K562 (cell line): ENCODE data around the gene POU3F3. TPM values are rescaled to one million over a fixed set of nuclear protein-coding genes. Genes with fewer than 3 reads are reported as not detected.

Source experiments
- ATAC-seq: fragments of 200-7000 bp; cut with Tn5 transposase; 3 replicates; pipeline ENCODE4 v1.9.1; 2020; ENCODE audit warnings: moderate library complexity
- BruUV-seq: library from RNA; stranded (reverse); fragments of 400-500 nt; replicated peaks from 2 replicates; lab custom pipeline; 2021; lab: Mats Ljungman, UMichigan
- CTCF ChIA-PET: fragments of 300-600 bp; formaldehyde crosslinking; extraction: SDS; loops from one replicate; lab custom pipeline; 2021; ENCODE audit warnings: low intra/inter-chr PET ratio; lab: Yijun Ruan, JAX
- POLR2A ChIA-PET: fragments of 300-600, 350-650 bp; sonication (Branson Sonifier 250); formaldehyde crosslinking; extraction: SDS; loops from one replicate; lab custom pipeline; 2021; ENCODE audit warnings: antibody characterized with exemption, inconsistent platforms; lab: Yijun Ruan, JAX
- DNase-seq, 4 experiments: peaks; one replicate each; pipeline versions ENCODE4 v3.0.0 to v3.0.0-alpha.2; 2011 to 2018; ENCODE audit warnings: low spot score in 3 of 4, mixed read lengths in 3 of 4; ENCODE audit errors: extremely low read depth in 1 of 4
- FAIRE-seq: peaks from 2 replicates; lab custom pipeline; 2011; peaks lifted over from hg19 to GRCh38; lab: Jason Lieb, UNC
- H2AFZ ChIP-seq: 2 replicates; pipeline ENCODE4 v1.6.0; 2011; ENCODE audit warnings: low read depth, low read length, control low read depth, inconsistent platforms
- H3K27ac ChIP-seq: fragments of 200-600 bp; 3 replicates; pipeline ENCODE4 v1.8.0; 2011; ENCODE audit warnings: low read depth, mild to moderate bottlenecking, control low read depth, inconsistent platforms, low read length, moderate library complexity, mixed read lengths; ENCODE audit errors: extremely low read depth
- H3K27me3 ChIP-seq, 2 experiments: fragments of 300-600 bp in 1 of 2; 2 replicates in 1 of 2; 3 replicates in 1 of 2; pipeline versions ENCODE4 v1.6.0 to v1.8.0; 2011; ENCODE audit warnings: inconsistent platforms in 2 of 2, low read length in 2 of 2, mild to moderate bottlenecking in 1 of 2, mixed read lengths in 1 of 2, moderate library complexity in 1 of 2; ENCODE audit not compliant: control insufficient read depth in 2 of 2, insufficient read depth in 2 of 2
- H3K36me3 ChIP-seq: fragments of 300-600 bp; 3 replicates; pipeline ENCODE4 v1.8.0; 2011; ENCODE audit warnings: mild to moderate bottlenecking, low read length, inconsistent platforms; ENCODE audit not compliant: control insufficient read depth, insufficient read depth
- H3K4me1 ChIP-seq, 2 experiments: fragments of 200-600 bp in 1 of 2; replicated peaks in 1 of 2; 2 replicates in 1 of 2; 3 replicates in 1 of 2; pipeline versions ENCODE4 v1.5.1 to v1.8.0; 2011; ENCODE audit warnings: inconsistent platforms in 2 of 2, low read length in 2 of 2, mild to moderate bottlenecking in 1 of 2, mixed read lengths in 1 of 2, moderate library complexity in 1 of 2; ENCODE audit not compliant: control insufficient read depth in 2 of 2, insufficient read depth in 2 of 2
- H3K4me2 ChIP-seq: 2 replicates; pipeline ENCODE4 v1.6.1; 2011; ENCODE audit warnings: low read length, control low read depth, inconsistent platforms, mixed read lengths; ENCODE audit not compliant: insufficient read depth
- H3K4me3 ChIP-seq: fragments of 200-600 bp; sonication (generic), shearing (Covaris generic); 2 replicates; pipeline ENCODE4 v1.5.1; 2016; ENCODE audit warnings: control low read depth, inconsistent platforms
- H3K79me2 ChIP-seq: fragments of 200-600 bp; 3 replicates; pipeline ENCODE4 v1.8.0; 2011; ENCODE audit warnings: low read length, inconsistent platforms; ENCODE audit not compliant: control insufficient read depth, insufficient read depth
- H3K9ac ChIP-seq, 2 experiments: 2 replicates each; pipeline versions ENCODE4 v1.6.0 to v1.6.1; 2011; ENCODE audit warnings: low read depth in 2 of 2, low read length in 2 of 2, control low read depth in 1 of 2, inconsistent platforms in 1 of 2, mild to moderate bottlenecking in 1 of 2, mixed read lengths in 1 of 2; ENCODE audit not compliant: insufficient read depth in 1 of 2
- H3K9me1 ChIP-seq: one replicate; pipeline ENCODE4 v1.6.0; 2011; ENCODE audit warnings: inconsistent platforms, mild to moderate bottlenecking, low read length, moderate library complexity; ENCODE audit not compliant: control insufficient read depth, insufficient read depth
- H3K9me3 ChIP-seq: replicated peaks from 2 replicates; pipeline ENCODE4 v1.5.1; 2011; ENCODE audit warnings: low read depth, low read length, inconsistent platforms; ENCODE audit not compliant: control insufficient read depth, insufficient read depth
- H4K20me1 ChIP-seq: replicated peaks from 2 replicates; pipeline ENCODE4 v1.6.1; 2011; ENCODE audit warnings: low read length, inconsistent platforms, mixed read lengths; ENCODE audit not compliant: control insufficient read depth, insufficient read depth
- EHMT2 ChIP-seq: fragments of 450-650 bp; IDR thresholded peaks from 2 replicates; pipeline ENCODE4 v1.6.1; 2018; ENCODE audit warnings: antibody characterized with exemption
- HNRNPLL ChIP-seq: fragments of 200-400 bp; formaldehyde crosslinking; IDR thresholded peaks from 2 replicates; pipeline ENCODE4 v1.6.1; 2017; ENCODE audit warnings: low read length, low read depth, mild to moderate bottlenecking; ENCODE audit not compliant: poor library complexity, severe bottlenecking
- IRF2 ChIP-seq: sonication (generic); formaldehyde crosslinking; IDR thresholded peaks from 2 replicates; pipeline ENCODE4 v1.8.1; 2022; ENCODE audit warnings: mild to moderate bottlenecking, missing genetic modification reagents
- LEF1 ChIP-seq: fragments of 450-650 bp; IDR thresholded peaks from 2 replicates; pipeline ENCODE4 v1.6.1; 2016; ENCODE audit warnings: mild to moderate bottlenecking
- PTRF ChIP-seq: fragments of 450-650 bp; IDR thresholded peaks from 2 replicates; pipeline ENCODE4 v1.6.1; 2016; ENCODE audit warnings: mild to moderate bottlenecking, missing genetic modification characterization, missing compliant biosample characterization
- TEAD1 ChIP-seq, 2 experiments: fragments of 450-650 bp in 1 of 2; sonication (generic) in 1 of 2; formaldehyde crosslinking; IDR thresholded peaks; 2 replicates each; pipeline versions ENCODE4 v1.4.0 to v1.8.0; 2020 to 2022; ENCODE audit warnings: mild to moderate bottlenecking in 2 of 2, missing genetic modification reagents in 1 of 2
- WHSC1 ChIP-seq: IDR thresholded peaks from one replicate; pipeline ENCODE4 v1.6.1; 2012; ENCODE audit warnings: low read length, control low read depth, inconsistent platforms
- ZNF584 ChIP-seq: fragments of 200-800 bp; sonication (Bioruptor generic); IDR thresholded peaks from 2 replicates; pipeline ENCODE4 v1.6.1; 2016; ENCODE audit warnings: low read depth, mild to moderate bottlenecking, missing genetic modification characterization, missing compliant biosample characterization
- WGBS: fragments of 100-300 bp; shearing (Covaris generic); methylation state at CpG from one replicate; pipeline ENCODE4 v1.1.6; 2016; ENCODE audit warnings: low coverage, mixed read lengths; ENCODE audit not compliant: insufficient coverage; ENCODE audit errors: missing lambda C conversion rate; 5-methylcytosine and 5-hydroxymethylcytosine counted together
- in situ Hi-C: fragments of 300-500 bp; cut with MboI; formaldehyde crosslinking; loops from 4 replicates; pipeline ENCODE4 v1.15.0; 2018; ENCODE audit warnings: inconsistent platforms, mixed read lengths
- intact Hi-C: fragments of 100-400 bp; cut with micrococcal nuclease; formaldehyde crosslinking; loops from 2 replicates; pipeline ENCODE4 v1.14.2; 2022
- polyA plus RNA-seq, 8 experiments: library from polyadenylated mRNA; depleted of rRNA in 4 of 8; stranded (reverse) in 5 of 8; unstranded in 3 of 8; fragments of >200 nt; fragmentation: Nextera tagmentation in 2 of 8; fragmentation: Illumina TruSeq in 1 of 8; extraction: Ambion mirVana in 2 of 8; extraction: Trizol in 1 of 8; gene quantifications; 2 replicates each; pipeline versions ENCODE4 v1.2.1 to v1.2.3, GENCODE V29; 2011 to 2014; ENCODE audit warnings: inconsistent platforms in 1 of 8, missing spikeins in 1 of 8
- total RNA-seq, 7 experiments: library from RNA; depleted of rRNA in 6 of 7; stranded (reverse); fragments of >200 nt in 6 of 7; fragmentation: Illumina TruSeq in 2 of 7; extraction: Trizol in 2 of 7; gene quantifications; 2 replicates each; pipeline versions ENCODE4 v1.2.1 to v1.2.3, GENCODE V29; 2011 to 2021; ENCODE audit warnings: low replicate concordance in 1 of 7
- TF ChIP-seq, protein P1 (sequence below): fragments of 450-650 bp; conservative IDR thresholded peaks from 2 replicates; pipeline ENCODE4 v1.6.1; 2016; ENCODE audit warnings: missing genetic modification characterization, low read depth, mild to moderate bottlenecking, control low read depth, missing compliant biosample characterization
- TF ChIP-seq, protein P2 (sequence below), 3 experiments: IDR thresholded peaks in 2 of 3; conservative IDR thresholded peaks in 1 of 3; 2 replicates each; pipeline ENCODE4 v1.5.1; 2011 to 2012; ENCODE audit warnings: low read length in 3 of 3, mild to moderate bottlenecking in 3 of 3, control low read depth in 2 of 3, improper control_type of control experiment in 1 of 3, inconsistent platforms in 1 of 3, low read depth in 1 of 3, mixed read lengths in 1 of 3, moderate library complexity in 1 of 3; ENCODE audit not compliant: insufficient read depth in 2 of 3
- TF ChIP-seq, protein P3 (sequence below): sonication (generic); formaldehyde crosslinking; IDR thresholded peaks from 2 replicates; pipeline ENCODE4 v1.8.0; 2023; ENCODE audit warnings: mild to moderate bottlenecking, missing genetic modification reagents
- TF ChIP-seq, protein P4 (sequence below): IDR thresholded peaks from 2 replicates; pipeline ENCODE4 v1.6.1; 2011; ENCODE audit warnings: borderline replicate concordance, low read depth, mild to moderate bottlenecking, moderate library complexity, low read length; ENCODE audit not compliant: insufficient read depth, poor library complexity, severe bottlenecking
- TF ChIP-seq, protein P5 (sequence below): fragments of 250-450 bp; sonication (Bioruptor Pico); IDR thresholded peaks from 2 replicates; pipeline ENCODE4 v1.4.0; 2020; ENCODE audit warnings: borderline replicate concordance

POU3F3 gene
- total and polyA plus RNA-seq, 9 of the 15 experiments (the other 6 are each of a cell fraction or from before 2014, with no cell fraction given) = not detected

DNA sequence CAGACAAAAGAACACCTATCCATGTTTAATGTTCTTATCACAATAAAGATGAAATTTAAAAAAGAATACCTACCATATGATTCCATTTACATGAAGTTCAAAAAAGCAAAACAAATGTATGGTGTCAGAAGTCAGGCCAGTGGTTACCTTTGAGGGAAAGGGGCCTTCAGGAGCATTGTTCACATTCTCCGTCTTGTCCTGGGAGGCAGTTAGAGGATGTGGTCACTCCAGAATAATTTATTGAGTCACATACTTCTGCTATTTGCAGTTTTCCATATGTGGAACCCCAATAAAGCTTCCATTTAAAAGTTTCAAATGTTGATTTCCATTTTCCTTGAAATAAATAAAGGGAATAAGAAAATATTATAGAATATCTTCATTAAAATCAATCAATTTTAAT, 41.6 kb upstream of the POU3F3 start:
- BruUV-seq = no TSS peak
- CTCF ChIA-PET = no interaction called here

More for the DNA sequence above, 41.6 kb upstream of the POU3F3 start:
- 0% methylated on average over 1 of the region's 1 CpG for WGBS
- DNase-seq (no peak), ATAC-seq (no peak), FAIRE-seq (no peak)
- H3K4me1 ChIP-seq = no peaks in the 10 kb centered on the region
- H3K36me3 ChIP-seq = no peaks in the 10 kb centered on the region
- POLR2A ChIA-PET = interaction anchor here (1.2 kb wide), 1 partner anchor 10 kb away, joined by 3 read pairs; no protein-coding TSS in a partner anchor
- H3K9me1 ChIP-seq = no peaks in the 10 kb centered on the region
- H4K20me1 ChIP-seq = no peaks in the 10 kb centered on the region
- H3K4me2 ChIP-seq = no peak overlapping the region
- H3K27me3 ChIP-seq = peaks cover 0 to 4% of the 10 kb centered on the region in 2 experiments; a peak in 1 of 5 replicates
- H3K4me3 ChIP-seq = no peak overlapping the region
- in situ Hi-C loops = no loop called here
- TF ChIP-seq, protein P1, sequence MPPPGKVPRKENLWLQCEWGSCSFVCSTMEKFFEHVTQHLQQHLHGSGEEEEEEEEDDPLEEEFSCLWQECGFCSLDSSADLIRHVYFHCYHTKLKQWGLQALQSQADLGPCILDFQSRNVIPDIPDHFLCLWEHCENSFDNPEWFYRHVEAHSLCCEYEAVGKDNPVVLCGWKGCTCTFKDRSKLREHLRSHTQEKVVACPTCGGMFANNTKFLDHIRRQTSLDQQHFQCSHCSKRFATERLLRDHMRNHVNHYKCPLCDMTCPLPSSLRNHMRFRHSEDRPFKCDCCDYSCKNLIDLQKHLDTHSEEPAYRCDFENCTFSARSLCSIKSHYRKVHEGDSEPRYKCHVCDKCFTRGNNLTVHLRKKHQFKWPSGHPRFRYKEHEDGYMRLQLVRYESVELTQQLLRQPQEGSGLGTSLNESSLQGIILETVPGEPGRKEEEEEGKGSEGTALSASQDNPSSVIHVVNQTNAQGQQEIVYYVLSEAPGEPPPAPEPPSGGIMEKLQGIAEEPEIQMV (tag) = no peak
- TF ChIP-seq, protein P2, sequence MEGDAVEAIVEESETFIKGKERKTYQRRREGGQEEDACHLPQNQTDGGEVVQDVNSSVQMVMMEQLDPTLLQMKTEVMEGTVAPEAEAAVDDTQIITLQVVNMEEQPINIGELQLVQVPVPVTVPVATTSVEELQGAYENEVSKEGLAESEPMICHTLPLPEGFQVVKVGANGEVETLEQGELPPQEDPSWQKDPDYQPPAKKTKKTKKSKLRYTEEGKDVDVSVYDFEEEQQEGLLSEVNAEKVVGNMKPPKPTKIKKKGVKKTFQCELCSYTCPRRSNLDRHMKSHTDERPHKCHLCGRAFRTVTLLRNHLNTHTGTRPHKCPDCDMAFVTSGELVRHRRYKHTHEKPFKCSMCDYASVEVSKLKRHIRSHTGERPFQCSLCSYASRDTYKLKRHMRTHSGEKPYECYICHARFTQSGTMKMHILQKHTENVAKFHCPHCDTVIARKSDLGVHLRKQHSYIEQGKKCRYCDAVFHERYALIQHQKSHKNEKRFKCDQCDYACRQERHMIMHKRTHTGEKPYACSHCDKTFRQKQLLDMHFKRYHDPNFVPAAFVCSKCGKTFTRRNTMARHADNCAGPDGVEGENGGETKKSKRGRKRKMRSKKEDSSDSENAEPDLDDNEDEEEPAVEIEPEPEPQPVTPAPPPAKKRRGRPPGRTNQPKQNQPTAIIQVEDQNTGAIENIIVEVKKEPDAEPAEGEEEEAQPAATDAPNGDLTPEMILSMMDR (IDR thresholded peaks at IDR 0.05 in 2 of 3, conservative IDR thresholded peaks at IDR 0.05 in 1 of 3; ENCODE audit: insufficient read depth in 2 of 3, low read depth in 1 of 3, low read length in 3 of 3) = no peak
- TF ChIP-seq, protein P3, sequence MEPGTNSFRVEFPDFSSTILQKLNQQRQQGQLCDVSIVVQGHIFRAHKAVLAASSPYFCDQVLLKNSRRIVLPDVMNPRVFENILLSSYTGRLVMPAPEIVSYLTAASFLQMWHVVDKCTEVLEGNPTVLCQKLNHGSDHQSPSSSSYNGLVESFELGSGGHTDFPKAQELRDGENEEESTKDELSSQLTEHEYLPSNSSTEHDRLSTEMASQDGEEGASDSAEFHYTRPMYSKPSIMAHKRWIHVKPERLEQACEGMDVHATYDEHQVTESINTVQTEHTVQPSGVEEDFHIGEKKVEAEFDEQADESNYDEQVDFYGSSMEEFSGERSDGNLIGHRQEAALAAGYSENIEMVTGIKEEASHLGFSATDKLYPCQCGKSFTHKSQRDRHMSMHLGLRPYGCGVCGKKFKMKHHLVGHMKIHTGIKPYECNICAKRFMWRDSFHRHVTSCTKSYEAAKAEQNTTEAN (CRISPR knock-in tag) = no peak
- TF ChIP-seq IRF2 (CRISPR knock-in tag) = no peak
- TF ChIP-seq, protein P4, sequence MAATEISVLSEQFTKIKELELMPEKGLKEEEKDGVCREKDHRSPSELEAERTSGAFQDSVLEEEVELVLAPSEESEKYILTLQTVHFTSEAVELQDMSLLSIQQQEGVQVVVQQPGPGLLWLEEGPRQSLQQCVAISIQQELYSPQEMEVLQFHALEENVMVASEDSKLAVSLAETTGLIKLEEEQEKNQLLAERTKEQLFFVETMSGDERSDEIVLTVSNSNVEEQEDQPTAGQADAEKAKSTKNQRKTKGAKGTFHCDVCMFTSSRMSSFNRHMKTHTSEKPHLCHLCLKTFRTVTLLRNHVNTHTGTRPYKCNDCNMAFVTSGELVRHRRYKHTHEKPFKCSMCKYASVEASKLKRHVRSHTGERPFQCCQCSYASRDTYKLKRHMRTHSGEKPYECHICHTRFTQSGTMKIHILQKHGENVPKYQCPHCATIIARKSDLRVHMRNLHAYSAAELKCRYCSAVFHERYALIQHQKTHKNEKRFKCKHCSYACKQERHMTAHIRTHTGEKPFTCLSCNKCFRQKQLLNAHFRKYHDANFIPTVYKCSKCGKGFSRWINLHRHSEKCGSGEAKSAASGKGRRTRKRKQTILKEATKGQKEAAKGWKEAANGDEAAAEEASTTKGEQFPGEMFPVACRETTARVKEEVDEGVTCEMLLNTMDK = no peak
- TF ChIP-seq WHSC1 = no peak
- TF ChIP-seq LEF1 = no peak
- TF ChIP-seq, protein P5, sequence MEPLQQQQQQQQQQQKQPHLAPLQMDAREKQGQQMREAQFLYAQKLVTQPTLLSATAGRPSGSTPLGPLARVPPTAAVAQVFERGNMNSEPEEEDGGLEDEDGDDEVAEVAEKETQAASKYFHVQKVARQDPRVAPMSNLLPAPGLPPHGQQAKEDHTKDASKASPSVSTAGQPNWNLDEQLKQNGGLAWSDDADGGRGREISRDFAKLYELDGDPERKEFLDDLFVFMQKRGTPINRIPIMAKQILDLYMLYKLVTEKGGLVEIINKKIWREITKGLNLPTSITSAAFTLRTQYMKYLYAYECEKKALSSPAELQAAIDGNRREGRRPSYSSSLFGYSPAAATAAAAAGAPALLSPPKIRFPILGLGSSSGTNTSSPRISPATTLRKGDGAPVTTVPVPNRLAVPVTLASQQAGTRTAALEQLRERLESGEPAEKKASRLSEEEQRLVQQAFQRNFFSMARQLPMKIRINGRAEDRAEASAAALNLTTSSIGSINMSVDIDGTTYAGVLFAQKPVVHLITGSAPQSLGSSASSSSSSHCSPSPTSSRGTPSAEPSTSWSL (CRISPR knock-in tag) = no peak
- no peak for TF ChIP-seq PTRF (tag)
- no peak for TF ChIP-seq EHMT2
- no peak for TF ChIP-seq HNRNPLL
- no peak for TF ChIP-seq TEAD1 (CRISPR knock-in tag; IDR thresholded peaks at IDR 0.05)
- TF ChIP-seq ZNF584 = no peak
- no peaks in the 10 kb centered on the region for H3K9me3 ChIP-seq
- no peak overlapping the region for H2AFZ ChIP-seq
- no peak overlapping the region for H3K27ac ChIP-seq
- H3K9ac ChIP-seq = no peak overlapping the region
- H3K79me2 ChIP-seq = no peaks in the 10 kb centered on the region
- intact Hi-C loops = no loop called here
